ENCODE results near the gene FGF2. TPM values are rescaled to one million over a fixed set of nuclear protein-coding genes. Genes with fewer than 3 reads are reported as not detected.
A peak's percentile ranks its signal among the peaks of the same experiment; 100 is the strongest.

FGF2 gene
- total RNA-seq (not detected), polyA plus RNA-seq (not detected)

DNA sequence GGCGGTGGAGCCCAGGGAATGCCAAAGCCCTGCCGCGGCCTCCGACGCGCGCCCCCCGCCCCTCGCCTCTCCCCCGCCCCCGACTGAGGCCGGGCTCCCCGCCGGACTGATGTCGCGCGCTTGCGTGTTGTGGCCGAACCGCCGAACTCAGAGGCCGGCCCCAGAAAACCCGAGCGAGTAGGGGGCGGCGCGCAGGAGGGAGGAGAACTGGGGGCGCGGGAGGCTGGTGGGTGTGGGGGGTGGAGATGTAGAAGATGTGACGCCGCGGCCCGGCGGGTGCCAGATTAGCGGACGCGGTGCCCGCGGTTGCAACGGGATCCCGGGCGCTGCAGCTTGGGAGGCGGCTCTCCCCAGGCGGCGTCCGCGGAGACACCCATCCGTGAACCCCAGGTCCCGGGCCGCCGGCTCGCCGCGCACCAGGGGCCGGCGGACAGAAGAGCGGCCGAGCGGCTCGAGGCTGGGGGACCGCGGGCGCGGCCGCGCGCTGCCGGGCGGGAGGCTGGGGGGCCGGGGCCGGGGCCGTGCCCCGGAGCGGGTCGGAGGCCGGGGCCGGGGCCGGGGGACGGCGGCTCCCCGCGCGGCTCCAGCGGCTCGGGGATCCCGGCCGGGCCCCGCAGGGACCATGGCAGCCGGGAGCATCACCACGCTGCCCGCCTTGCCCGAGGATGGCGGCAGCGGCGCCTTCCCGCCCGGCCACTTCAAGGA is at the start of gene FGF2:
TSS of gene FGF2 (plus strand) at position 279 of the 705 bp plus-strand sequence. CDS start at position 623, 344 bp downstream.
- no peak within 1 kb of the TSS for H3K27ac Mint-ChIP-seq
- no peaks in the 10 kb centered on the region for H3K36me3 Mint-ChIP-seq
- peaks cover 12% of the 10 kb centered on the region for H3K4me1 ChIP-seq (ENCODE audit: control insufficient read depth, insufficient read depth, low read length, poor library complexity, severe bottlenecking)
- H3K27me3 ChIP-seq (ENCODE audit: control insufficient read depth, insufficient read depth, low read length) = peaks cover 50% of the 10 kb centered on the region
- peaks cover 0 to 2% (median 0%) of the 10 kb centered on the region in 7 donors for H3K9me3 Mint-ChIP-seq
- peak within 1 kb of the TSS; percentile 47 to 82 (median 66) for H3K4me3 Mint-ChIP-seq
- H3K4me3 ChIP-seq (ENCODE audit: low read depth, low read length) = peak within 1 kb of the TSS; percentile 63
- ATAC-seq (ENCODE audit: low read depth in 2 of 2) (no peak), DNase-seq (no peak)
- H3K4me1 Mint-ChIP-seq = peaks cover 5 to 14% (median 12%) of the 10 kb centered on the region in 4 donors
- H3K27me3 Mint-ChIP-seq = peaks cover 72% of the 10 kb centered on the region
- H3K36me3 ChIP-seq (ENCODE audit: control insufficient read depth, insufficient read depth, low read length) = no peaks in the 10 kb centered on the region
- H3K9me3 ChIP-seq (ENCODE audit: control insufficient read depth in 2 of 2, low read length in 2 of 2) = no peaks in the 10 kb centered on the region
- H3K27ac ChIP-seq (ENCODE audit: insufficient read depth, low read length, poor library complexity, severe bottlenecking) = no peak within 1 kb of the TSS

DNA sequence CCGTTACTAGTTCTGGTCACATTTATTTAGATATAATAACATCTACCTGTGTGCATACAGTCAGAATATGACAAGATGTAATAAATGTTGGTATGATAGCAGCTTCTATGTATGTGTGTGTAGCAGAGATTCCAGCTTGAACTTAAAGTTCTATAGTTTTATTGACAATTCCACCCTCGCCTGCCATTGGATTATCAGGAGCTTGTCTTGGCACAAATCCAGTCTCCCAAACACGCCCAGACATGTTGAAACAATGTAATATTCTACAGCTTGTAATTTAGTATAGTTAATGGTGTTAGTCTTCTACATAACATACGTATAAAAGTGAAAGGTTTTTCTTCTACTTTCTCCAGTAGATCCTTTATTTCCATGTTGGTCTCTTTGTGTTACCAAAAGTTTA is 49.7 kb upstream of the FGF2 start:
- Mint-ChIP-seq H3K27me3 (peaks cover 13% of the 10 kb centered on the region), H3K4me3 (no peak overlapping the region)
- no peaks in the 10 kb centered on the region for H3K9me3 ChIP-seq (ENCODE audit: control insufficient read depth in 2 of 2, low read length in 2 of 2)

DNA sequence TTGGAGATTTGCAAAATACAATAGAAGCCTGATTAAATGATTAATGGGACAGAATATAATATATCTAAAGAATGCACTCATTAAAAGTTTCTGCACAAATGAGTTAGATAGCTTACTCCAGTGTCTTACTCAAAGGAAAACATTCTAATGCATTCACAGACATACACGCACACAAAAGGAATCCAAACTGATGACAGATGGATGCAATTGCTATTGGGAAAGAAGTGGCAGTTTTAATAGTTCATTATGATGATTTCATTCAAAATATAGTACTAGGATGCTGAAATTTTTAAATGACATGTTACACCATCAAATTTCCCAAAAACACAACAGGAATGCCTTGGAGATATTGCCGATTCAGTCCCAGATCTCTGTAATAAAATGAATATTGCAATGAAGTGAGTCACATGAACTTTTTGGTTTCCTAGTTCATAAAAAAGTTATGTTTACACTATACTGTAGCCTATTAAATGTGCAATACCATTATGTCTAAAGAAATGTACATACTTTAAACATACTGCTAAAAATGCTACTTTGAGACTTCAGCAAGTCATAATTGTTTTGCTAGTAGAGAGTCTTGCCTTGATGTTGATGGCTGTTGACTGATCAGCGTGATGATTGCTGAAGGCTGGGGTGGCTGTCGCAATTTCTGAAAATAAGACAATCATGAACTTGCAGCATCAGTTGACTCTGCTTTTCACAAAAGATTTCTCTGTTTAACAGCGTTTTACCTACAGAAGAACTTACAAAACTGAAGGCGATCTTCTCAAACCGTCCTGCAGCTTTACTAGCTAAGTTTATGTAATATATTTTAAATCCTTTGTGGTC is 48.6 kb upstream of the FGF2 start:
- Mint-ChIP-seq H3K4me1 (no peaks in the 10 kb centered on the region), H3K36me3 (no peaks in the 10 kb centered on the region), H3K27me3 (peaks cover 19% of the 10 kb centered on the region), H3K9me3 (peaks cover 0 to 1% (median 0%) of the 10 kb centered on the region in 7 donors), H3K27ac (no peak overlapping the region), H3K4me3 (no peak overlapping the region)
- ATAC-seq (ENCODE audit: low read depth in 2 of 2) (no peak), DNase-seq (no peak)
- peaks cover 9% of the 10 kb centered on the region for H3K27me3 ChIP-seq (ENCODE audit: control insufficient read depth, insufficient read depth, low read length)
- no peaks in the 10 kb centered on the region for H3K4me1 ChIP-seq (ENCODE audit: control insufficient read depth, insufficient read depth, low read length, poor library complexity, severe bottlenecking)
- no peak overlapping the region for H3K27ac ChIP-seq (ENCODE audit: insufficient read depth, low read length, poor library complexity, severe bottlenecking)
- H3K9me3 ChIP-seq (ENCODE audit: control insufficient read depth in 2 of 2, low read length in 2 of 2) = no peaks in the 10 kb centered on the region
- H3K4me3 ChIP-seq (ENCODE audit: low read depth, low read length) = no peak overlapping the region
- H3K36me3 ChIP-seq (ENCODE audit: control insufficient read depth, insufficient read depth, low read length) = no peaks in the 10 kb centered on the region

More for the DNA sequence above, 49.7 kb upstream of the FGF2 start:
- Histone ChIP-seq H3K27me3 (ENCODE audit: control insufficient read depth, insufficient read depth, low read length) (peaks cover 10% of the 10 kb centered on the region), H3K4me3 (ENCODE audit: low read depth, low read length) (no peak overlapping the region), H3K36me3 (ENCODE audit: control insufficient read depth, insufficient read depth, low read length) (no peaks in the 10 kb centered on the region), H3K27ac (ENCODE audit: insufficient read depth, low read length, poor library complexity, severe bottlenecking) (no peak overlapping the region), H3K4me1 (ENCODE audit: control insufficient read depth, insufficient read depth, low read length, poor library complexity, severe bottlenecking) (no peaks in the 10 kb centered on the region)
- ATAC-seq (ENCODE audit: low read depth in 2 of 2) = no peak
- Mint-ChIP-seq H3K9me3 (peaks cover 0 to 1% (median 0%) of the 10 kb centered on the region in 7 donors), H3K4me1 (no peaks in the 10 kb centered on the region), H3K27ac (no peak overlapping the region), H3K36me3 (no peaks in the 10 kb centered on the region)
- no peak for DNase-seq

DNA sequence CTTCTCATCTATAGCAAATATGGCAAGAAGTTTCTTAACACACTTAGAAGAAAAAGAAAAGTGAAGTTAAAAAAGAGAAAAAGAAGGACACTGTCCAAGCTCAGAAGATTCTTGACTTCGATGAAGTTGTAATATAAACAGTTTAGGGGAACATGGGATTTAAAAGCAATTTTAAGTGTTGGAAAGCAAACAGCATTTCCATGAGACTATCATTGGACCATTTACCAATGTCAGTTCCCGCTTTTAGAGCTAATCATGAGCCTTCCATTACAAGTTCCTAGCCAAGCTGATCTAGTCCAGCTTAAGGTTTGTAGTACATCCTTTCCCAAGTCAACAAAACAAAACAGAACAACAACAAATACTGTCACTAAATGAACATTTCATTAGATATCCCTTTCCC is 45.1 kb upstream of the FGF2 start:
- DNase-seq (no peak), ATAC-seq (ENCODE audit: low read depth in 2 of 2) (no peak)
- no peaks in the 10 kb centered on the region for H3K4me1 Mint-ChIP-seq
- Histone ChIP-seq H3K27me3 (ENCODE audit: control insufficient read depth, insufficient read depth, low read length) (peaks cover 6% of the 10 kb centered on the region), H3K9me3 (ENCODE audit: control insufficient read depth in 2 of 2, low read length in 2 of 2) (no peaks in the 10 kb centered on the region), H3K4me1 (ENCODE audit: control insufficient read depth, insufficient read depth, low read length, poor library complexity, severe bottlenecking) (no peaks in the 10 kb centered on the region), H3K27ac (ENCODE audit: insufficient read depth, low read length, poor library complexity, severe bottlenecking) (no peak overlapping the region), H3K4me3 (ENCODE audit: low read depth, low read length) (no peak overlapping the region), H3K36me3 (ENCODE audit: control insufficient read depth, insufficient read depth, low read length) (no peaks in the 10 kb centered on the region)
- peaks cover 18% of the 10 kb centered on the region for H3K27me3 Mint-ChIP-seq
- no peaks in the 10 kb centered on the region for H3K36me3 Mint-ChIP-seq
- H3K27ac Mint-ChIP-seq = no peak overlapping the region
- H3K9me3 Mint-ChIP-seq = peaks cover 0 to 4% (median 0%) of the 10 kb centered on the region in 7 donors
- H3K4me3 Mint-ChIP-seq = no peak overlapping the region

DNA sequence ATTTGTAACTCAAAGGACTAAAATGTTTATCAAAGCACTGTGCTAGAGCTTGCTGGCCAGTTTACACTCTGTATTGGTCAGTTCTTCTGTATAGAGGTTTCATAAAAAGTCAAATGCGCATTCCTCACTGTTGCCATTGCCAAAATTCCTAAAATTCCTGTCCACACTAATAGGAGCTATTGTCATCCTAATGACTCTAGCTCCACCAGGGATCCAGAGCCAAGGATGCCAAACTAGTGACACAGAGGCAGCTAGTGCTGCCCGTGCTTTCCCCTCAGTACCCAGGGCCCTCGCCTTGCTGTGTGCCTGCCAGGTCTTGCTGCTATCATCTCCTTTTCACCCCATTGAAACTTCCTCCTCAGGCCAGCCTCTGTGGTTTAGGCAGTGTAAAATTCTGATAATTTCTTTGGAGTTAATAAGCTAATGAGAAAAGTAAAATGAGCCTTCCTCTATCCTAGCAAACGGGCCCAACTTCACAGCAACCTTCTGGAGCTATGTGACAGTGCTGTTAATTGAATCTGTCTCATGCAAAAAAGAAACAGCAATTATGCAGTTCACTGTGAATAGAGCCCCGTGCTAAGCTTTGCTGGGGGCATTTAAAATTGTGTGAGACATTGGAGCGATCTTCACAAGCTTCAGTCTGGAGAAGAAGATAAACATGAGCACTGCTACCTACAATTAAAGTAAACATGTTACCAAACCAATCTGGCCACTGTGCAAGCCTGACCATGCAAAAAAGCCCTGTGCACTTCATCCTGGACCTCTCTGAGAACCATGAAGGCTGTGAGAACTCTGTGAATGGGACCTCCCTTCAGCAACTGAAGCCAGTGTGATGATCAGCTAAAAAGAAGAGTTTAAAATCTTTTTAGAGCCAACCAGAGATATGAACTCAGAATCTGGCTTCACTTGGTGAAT is 43.1 kb upstream of the FGF2 start:
- Mint-ChIP-seq H3K27me3 (peaks cover 18% of the 10 kb centered on the region), H3K9me3 (peaks cover 0 to 5% (median 0%) of the 10 kb centered on the region in 7 donors), H3K4me1 (no peaks in the 10 kb centered on the region), H3K36me3 (no peaks in the 10 kb centered on the region), H3K4me3 (no peak overlapping the region), H3K27ac (no peak overlapping the region)
- Histone ChIP-seq H3K4me1 (ENCODE audit: control insufficient read depth, insufficient read depth, low read length, poor library complexity, severe bottlenecking) (no peaks in the 10 kb centered on the region), H3K36me3 (ENCODE audit: control insufficient read depth, insufficient read depth, low read length) (no peaks in the 10 kb centered on the region), H3K27ac (ENCODE audit: insufficient read depth, low read length, poor library complexity, severe bottlenecking) (no peak overlapping the region), H3K27me3 (ENCODE audit: control insufficient read depth, insufficient read depth, low read length) (peaks cover 6% of the 10 kb centered on the region), H3K4me3 (ENCODE audit: low read depth, low read length) (no peak overlapping the region), H3K9me3 (ENCODE audit: control insufficient read depth in 2 of 2, low read length in 2 of 2) (no peaks in the 10 kb centered on the region)
- DNase-seq = no peak
- ATAC-seq (ENCODE audit: low read depth in 2 of 2) = no peak

DNA sequence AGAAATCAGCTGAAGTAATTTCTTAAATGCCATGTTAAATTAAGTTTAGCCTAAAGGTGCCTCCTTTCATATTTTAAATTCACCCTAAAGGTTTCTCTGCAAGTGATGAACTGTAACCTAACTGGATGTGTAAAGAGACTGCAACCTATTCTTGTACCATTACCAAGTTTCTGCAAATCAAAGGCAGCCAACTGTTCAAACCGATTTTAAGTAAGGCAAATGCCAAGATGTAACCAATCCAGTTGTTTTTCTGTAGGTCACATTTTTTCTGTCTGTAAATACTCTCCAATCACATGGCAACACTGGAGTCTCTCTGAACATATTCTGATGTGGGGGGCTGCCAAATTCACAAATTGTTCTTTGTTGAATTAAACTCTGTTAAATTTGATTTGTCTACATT is 42.4 kb upstream of the FGF2 start:
- ATAC-seq (ENCODE audit: low read depth in 2 of 2) (no peak), DNase-seq (no peak)
- Mint-ChIP-seq H3K4me3 (no peak overlapping the region), H3K27me3 (peaks cover 18% of the 10 kb centered on the region), H3K4me1 (no peaks in the 10 kb centered on the region), H3K27ac (no peak overlapping the region), H3K36me3 (no peaks in the 10 kb centered on the region), H3K9me3 (peaks cover 0 to 5% (median 0%) of the 10 kb centered on the region in 7 donors)
- Histone ChIP-seq H3K36me3 (ENCODE audit: control insufficient read depth, insufficient read depth, low read length) (no peaks in the 10 kb centered on the region), H3K27ac (ENCODE audit: insufficient read depth, low read length, poor library complexity, severe bottlenecking) (no peak overlapping the region), H3K9me3 (ENCODE audit: control insufficient read depth in 2 of 2, low read length in 2 of 2) (no peaks in the 10 kb centered on the region), H3K27me3 (ENCODE audit: control insufficient read depth, insufficient read depth, low read length) (peaks cover 6% of the 10 kb centered on the region), H3K4me3 (ENCODE audit: low read depth, low read length) (no peak overlapping the region), H3K4me1 (ENCODE audit: control insufficient read depth, insufficient read depth, low read length, poor library complexity, severe bottlenecking) (no peaks in the 10 kb centered on the region)

DNA sequence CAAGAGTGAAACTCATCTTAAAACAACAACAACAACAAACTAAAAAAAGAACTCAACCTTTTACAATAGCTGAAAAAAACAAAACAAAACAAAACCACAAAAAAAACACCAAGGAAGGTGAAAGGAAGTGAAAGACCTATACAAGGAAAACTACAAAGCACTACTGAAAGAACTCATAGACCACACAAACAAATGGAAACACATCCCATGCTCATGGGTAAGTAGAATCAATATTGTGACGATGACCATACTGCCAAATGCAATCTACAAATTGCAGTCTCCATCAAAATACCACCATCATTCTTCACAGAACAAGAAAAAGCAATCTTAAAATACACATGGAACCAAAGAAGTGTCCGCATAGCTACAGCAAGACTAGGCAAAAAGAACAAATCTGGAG is 41.5 kb upstream of the FGF2 start:
- Mint-ChIP-seq H3K4me3 (no peak overlapping the region), H3K9me3 (peaks cover 0 to 5% (median 0%) of the 10 kb centered on the region in 7 donors), H3K4me1 (no peaks in the 10 kb centered on the region), H3K36me3 (no peaks in the 10 kb centered on the region), H3K27me3 (peaks cover 25% of the 10 kb centered on the region), H3K27ac (no peak overlapping the region)
- Histone ChIP-seq H3K27ac (ENCODE audit: insufficient read depth, low read length, poor library complexity, severe bottlenecking) (no peak overlapping the region), H3K4me3 (ENCODE audit: low read depth, low read length) (no peak overlapping the region), H3K4me1 (ENCODE audit: control insufficient read depth, insufficient read depth, low read length, poor library complexity, severe bottlenecking) (no peaks in the 10 kb centered on the region), H3K9me3 (ENCODE audit: control insufficient read depth in 2 of 2, low read length in 2 of 2) (no peaks in the 10 kb centered on the region), H3K27me3 (ENCODE audit: control insufficient read depth, insufficient read depth, low read length) (peaks cover 5% of the 10 kb centered on the region), H3K36me3 (ENCODE audit: control insufficient read depth, insufficient read depth, low read length) (no peaks in the 10 kb centered on the region)
- no peak for ATAC-seq (ENCODE audit: low read depth in 2 of 2)
- no peak for DNase-seq

All from CD4-positive, CD25-positive, alpha-beta regulatory T cell (primary cell).